Activated CD4-positive, alpha-beta T cell treated with anti-CD3 and anti-CD28 coated beads, Interleukin-2, amount 50 U/mL, for 48 hours (primary cell): ENCODE results near the gene SP140.
"Not testable (repeated sequence)": the region's sequence is repeated elsewhere in the genome, so short reads cannot be mapped to it uniquely, and the experiment has no call there.

Experiments
- DNase-seq, 2 experiments: peaks; one replicate each; pipeline ENCODE4 v3.0.0-alpha.2; 2020

SP140 gene

GRCh38 chr2:230295192-230295591, 69.7 kb downstream of the SP140 start:
- no peak for DNase-seq

GRCh38 chr2:230296917-230297316, 71.4 kb downstream of the SP140 start:
- no peak for DNase-seq

- DNase-seq, result no peak
Measured at GRCh38 chr2:230299618-230300017, 74.1 kb downstream of the SP140 start.

GRCh38 chr2:230305416-230306275, 80.1 kb downstream of the SP140 start:
- no peak for DNase-seq

GRCh38 chr2:230306474-230306873, 80.9 kb downstream of the SP140 start:
- DNase-seq, result no peak

GRCh38 chr2:230307485-230307884, 81.9 kb downstream of the SP140 start:
- DNase-seq, result no peak

GRCh38 chr2:230308402-230309000, 83.0 kb downstream of the SP140 start:
- DNase-seq, result no peak

- DNase-seq, result not testable (repeated sequence)
Measured at GRCh38 chr2:230310792-230311191, 85.3 kb downstream of the SP140 start.

- not testable (repeated sequence) for DNase-seq
Measured at GRCh38 chr2:230311634-230312033, 86.1 kb downstream of the SP140 start.

GRCh38 chr2:230312638-230313037, 87.1 kb downstream of the SP140 start:
- DNase-seq, result no peak

- DNase-seq, result no peak
Measured at GRCh38 chr2:230317366-230317765, 91.8 kb downstream of the SP140 start.

GRCh38 chr2:230318190-230319121, 92.9 kb downstream of the SP140 start:
- DNase-seq, result no peak

GRCh38 chr2:230319211-230319862, 93.8 kb downstream of the SP140 start:
- peak; percentile 55 to 70 for DNase-seq

- no peak for DNase-seq
Measured at GRCh38 chr2:230321031-230321430, 95.5 kb downstream of the SP140 start.

- no peak for DNase-seq
Measured at GRCh38 chr2:230322561-230323384, 97.2 kb downstream of the SP140 start.

- DNase-seq, result peak in 1 of 2 experiments; percentile 42
Measured at GRCh38 chr2:230323385-230324106, 98.0 kb downstream of the SP140 start.

GRCh38 chr2:230324503-230324902, 99.0 kb downstream of the SP140 start:
- DNase-seq, result no peak

- DNase-seq, result no peak
Measured at GRCh38 chr2:230325316-230326243, 100.0 kb downstream of the SP140 start.

GRCh38 chr2:230326453-230327417, 101.2 kb downstream of the SP140 start, which contains the start of gene SP140L:
Gene SP140L (plus strand): TSS chr2:230327193. CDS start chr2:230327270, 77 bp downstream.
- peak; percentile 74 to 82 for DNase-seq
